Hematopoietic multipotent progenitor cell treated with erythropoietin and hydrocortisone succinate and interleukin-3 and kit ligand, for 4 days (in vitro differentiated cells): ENCODE data around the gene ENDOG.
"Not testable (repeated sequence)": the region's sequence is repeated elsewhere in the genome, so short reads cannot be mapped to it uniquely, and the experiment has no call there.

Experiments
- DNase-seq: peaks from one replicate; pipeline ENCODE4 v3.0.0-alpha.2; 2015

The ENDOG gene

DNA sequence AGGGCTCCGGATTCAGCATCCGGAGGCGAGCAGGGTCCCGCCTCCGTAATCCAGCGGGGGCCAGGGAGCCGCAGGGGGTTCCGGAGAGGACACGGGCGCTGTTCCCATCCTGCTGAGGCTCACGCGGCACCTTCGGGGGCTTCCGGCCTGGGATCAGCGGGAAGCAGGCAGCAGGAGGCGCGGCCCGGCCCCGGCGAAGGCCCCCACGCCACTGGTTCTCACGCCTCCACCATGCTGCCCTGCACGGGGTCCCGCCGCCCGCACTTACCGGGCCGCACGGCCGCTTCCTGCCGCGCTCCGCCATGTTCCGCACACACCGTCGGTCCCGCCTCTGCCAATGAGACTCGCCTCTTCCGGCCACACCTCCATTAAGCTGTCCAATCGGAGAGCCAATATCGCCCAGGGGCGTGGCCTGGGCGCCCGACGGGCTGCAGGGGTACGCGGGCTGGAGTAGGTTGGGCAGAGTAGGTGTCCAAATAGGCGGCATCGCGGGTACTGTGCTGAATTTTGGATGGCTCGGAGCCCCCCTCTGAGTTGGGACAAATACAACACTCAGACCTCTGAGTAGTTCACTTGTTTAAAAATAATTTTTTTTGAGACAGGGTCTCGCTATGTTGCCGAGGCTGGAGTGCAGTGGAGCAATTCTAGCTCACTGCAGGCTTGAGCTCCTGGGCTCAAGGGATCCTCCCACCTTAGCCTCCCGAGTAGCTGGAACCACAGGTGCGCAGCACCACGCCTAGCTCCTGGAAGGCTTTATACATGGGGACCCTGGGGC, 11.4 kb downstream of the ENDOG start, which contains the start of gene SPOUT1:
Gene SPOUT1, minus strand, starts transcription at position 318 of the 775 bp plus-strand sequence. Its CDS starts 14 bp downstream, at position 304.
- peak; percentile 98 for DNase-seq

DNA sequence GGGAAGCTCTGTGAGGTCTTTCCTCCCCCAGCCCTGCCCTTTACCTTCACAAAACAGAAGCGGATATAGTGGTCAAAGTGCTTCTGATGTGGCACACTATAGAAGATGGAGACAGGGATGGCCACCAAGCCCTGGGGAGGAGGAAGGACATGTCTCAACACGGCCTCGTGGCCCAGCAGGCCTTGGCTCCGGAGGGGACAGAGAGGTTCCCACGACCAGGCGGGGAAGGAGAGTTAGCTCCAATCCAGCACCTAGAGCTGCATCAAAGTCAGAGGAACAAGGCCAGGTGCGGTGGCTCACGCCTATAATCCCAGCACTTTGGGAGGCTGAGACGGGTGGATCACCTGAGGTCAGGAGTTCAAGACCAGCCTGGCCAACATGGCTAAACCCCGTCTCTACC, 15.4 kb downstream of the ENDOG start:
- no peak for DNase-seq

DNA sequence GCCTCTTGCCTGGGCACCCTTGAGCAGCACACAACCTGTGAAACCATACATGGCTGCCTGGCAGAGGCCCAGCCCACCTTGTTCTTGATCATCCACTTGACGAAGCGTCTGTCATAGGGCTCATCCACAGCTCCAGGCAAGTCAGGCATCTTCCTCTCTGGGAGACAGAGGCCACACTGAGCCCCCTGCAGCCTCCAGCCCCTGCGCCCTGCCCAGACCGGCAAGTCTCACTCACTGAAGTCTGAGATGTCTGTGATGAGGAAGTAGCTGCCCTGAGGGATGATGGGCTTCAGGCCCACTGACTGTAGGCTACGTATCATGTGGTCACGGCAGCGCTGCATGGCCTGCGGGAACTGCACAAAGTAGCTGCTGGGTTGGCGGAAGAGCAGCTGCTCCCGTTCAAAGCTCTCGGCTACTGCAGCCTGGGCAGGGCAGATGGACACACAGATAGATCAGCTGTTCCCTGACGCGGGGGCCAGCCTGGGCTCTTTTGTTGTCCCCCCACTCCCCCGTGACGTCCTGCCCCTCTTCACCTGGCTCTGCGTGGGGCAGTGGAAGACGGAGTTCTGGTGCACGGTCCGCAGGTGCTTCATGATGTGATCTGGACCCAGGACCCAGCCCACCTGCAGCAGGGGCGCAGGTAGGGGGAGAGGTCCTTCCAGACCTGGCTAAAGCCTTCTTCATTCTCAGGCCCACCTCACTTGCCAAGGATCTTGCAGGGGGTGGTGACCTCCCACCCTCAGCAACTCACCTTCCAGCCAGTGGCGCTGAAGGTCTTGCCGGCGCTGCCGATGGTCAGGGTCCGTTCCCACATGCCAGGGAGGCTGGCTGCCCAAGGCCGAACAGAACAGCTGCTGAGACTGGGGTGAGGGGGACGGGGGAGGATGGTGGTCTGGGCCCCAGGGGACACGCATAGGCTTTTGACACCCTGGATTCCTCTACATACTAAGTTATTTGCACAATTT, 17.2 kb downstream of the ENDOG start:
- no peak for DNase-seq

DNA sequence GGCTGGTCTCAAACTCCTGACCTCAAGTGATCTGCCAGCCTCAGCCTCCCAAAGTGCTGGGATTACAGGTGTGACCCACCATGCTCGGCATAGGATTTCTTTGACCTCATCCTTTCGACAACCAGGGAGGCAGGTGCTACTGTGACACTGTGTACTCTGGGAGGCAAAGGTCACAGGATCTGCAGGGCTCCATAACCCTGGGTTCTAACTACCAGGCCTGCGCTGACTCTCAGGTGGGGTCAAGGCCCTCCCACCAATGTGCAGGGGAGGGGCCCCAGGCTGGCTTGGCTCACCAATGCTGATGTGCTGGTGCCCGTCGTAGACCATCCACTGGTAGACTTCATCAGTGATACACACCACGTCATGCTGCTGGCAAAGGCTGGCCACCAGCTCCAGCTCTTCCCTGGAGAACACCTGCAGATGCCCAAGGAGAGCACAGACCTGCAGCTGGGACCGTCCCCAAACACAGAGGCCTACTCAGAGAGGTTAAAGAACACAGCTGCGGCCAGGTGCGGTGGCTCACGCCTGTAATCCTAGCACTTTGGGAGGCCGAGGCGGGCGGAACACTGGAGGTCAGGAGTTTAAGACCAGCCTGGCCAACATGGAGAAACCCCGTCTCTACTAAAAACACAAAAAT, 18.3 kb downstream of the ENDOG start:
- no peak for DNase-seq

DNA sequence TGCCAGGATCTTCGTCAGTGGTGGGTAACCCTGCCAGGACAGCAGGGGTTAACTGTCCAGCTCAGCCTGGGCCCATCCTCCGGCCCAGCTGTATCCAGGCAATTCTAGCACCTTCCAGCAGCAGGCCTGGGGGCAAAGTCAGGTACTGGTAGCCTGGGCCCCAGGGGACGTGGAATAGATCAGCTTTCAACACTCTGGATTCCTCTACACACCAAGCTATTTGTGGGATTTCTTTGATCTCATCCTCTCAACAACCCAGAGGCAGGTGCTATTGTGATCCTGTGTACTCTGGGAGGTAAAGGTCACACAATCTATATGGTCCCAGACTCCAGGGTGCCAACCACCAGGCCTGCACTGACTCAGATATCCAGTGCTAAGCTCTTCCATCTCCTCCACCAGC, 20.0 kb downstream of the ENDOG start:
- no peak for DNase-seq

DNA sequence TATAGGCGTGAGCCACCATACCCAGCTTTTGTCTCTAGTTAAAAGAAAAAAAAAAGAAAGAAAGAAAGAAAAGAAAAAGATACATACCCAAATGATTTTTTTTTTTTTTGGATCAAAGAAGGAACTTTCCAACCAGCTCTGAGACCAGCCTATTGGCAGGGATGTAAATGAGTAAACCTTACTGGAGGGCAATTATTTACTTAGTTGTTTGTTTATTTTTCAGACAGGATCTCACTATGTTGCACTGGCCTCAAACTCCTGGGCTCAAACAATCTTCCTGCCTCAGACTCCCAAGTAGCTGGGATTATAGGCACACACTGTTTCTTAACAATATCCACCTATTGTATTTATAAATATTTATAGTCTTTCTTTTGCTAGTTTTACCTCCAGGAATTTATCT, 22.2 kb downstream of the ENDOG start:
- DNase-seq, result no peak

DNA sequence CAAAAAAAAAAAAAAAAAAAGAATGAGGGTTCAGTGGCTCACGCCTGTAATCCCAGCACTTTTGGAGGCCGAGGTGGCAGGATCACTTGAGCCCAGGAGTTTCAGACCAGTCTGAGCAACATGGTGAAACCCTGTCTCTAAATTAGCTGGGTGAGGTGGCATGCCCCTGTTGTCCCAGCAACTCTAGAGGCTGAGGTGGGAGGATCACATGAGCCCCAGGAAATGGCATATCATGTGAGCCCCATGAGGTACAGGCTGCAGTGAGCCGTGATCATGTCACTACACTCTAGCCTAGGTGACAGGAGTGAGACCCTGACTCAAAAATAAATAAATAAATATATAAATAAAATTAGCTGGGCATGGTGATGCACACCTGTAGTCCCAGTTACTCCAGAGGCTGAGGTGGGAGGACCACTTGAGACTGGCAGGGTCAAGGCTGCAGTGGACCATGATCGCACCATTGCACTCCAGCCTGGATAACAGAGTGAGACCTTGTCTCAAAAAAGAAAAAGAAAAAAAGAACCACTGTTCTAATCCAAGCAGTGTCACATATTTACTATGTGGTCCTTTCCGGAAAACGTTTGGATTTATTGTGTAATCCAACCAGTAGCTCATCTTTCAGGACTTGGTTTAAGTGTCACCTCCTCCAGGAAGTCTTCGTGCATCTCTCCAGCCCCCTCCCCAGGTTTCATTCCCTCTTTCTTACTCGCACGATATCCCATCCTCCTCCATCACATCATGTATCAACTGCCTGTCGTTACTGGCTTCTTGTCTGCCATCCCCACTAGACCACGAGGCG, 23.6 kb downstream of the ENDOG start:
- no peak for DNase-seq

DNA sequence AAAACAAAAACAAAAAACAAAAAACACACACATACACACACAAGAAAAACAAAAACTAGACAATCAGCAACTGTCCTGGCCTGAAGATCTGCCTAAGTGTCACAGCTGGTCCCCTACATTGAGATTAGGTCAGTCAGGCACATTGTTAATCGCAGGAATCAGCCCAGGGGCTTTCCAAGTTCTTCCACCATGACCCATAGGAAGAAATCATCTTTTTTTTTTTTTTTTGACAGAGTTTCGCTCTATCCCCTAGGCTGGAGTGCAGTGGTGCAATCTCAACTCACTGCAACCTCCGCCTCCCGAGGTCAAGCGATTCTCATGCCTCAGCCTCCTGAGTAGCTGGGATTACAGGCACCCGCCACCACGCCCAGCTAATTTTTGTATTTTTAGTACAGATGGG, 24.9 kb downstream of the ENDOG start:
- DNase-seq, result not testable (repeated sequence)

DNA sequence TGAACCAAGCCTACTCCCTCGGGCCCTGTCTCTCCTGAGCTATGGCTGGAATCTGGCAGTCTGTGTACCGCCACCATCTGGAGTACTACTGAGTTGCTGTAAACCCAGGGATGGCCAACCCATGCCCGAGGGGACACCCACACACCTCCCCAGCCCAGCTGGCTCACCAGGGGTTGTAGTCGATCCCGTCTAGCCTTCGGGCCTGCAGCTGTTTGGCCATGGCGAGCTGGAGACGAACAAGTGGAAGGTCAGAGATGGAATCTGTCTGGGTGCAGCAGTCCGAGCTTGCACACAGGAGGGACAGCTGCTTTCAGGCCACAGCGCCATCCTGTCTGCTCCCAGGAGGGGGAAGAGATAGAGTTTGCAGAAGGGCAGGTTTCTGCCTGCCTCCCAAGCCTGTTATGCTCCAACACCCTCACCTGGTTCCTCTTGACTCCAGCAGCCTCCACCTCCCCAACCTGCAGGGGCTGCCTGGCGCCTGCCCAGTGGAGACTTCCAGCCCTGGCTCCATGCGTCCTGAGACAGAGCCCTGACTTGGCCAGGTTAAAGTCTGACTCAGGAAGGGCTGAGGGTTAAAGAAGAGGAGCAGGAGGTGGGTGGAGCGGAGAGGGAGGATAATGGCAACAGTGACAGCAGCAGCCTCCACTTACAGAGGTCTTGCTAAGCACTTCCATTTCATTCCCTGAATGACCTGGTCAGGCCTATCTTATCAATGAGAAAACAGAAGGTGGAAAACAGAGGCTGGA, 27.1 kb downstream of the ENDOG start:
- peak; percentile 20 for DNase-seq

DNA sequence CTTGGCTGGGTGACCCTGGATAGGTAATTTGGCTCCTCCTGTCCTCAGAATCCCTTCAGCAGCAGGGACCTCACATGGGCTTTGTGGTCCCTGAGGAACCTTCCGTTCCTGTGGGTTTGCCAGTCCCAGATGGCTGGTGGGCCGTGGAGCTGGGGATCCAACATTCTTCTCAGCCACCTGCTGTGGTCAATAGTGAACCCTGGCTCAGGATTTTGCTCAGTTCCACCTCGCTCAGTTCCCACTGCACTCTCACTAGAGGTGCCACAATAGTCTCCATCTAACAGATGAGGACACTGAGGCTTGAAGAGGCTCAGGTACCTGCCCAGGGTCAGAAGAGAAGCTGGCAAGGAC, 28.4 kb downstream of the ENDOG start:
- DNase-seq, result no peak

DNA sequence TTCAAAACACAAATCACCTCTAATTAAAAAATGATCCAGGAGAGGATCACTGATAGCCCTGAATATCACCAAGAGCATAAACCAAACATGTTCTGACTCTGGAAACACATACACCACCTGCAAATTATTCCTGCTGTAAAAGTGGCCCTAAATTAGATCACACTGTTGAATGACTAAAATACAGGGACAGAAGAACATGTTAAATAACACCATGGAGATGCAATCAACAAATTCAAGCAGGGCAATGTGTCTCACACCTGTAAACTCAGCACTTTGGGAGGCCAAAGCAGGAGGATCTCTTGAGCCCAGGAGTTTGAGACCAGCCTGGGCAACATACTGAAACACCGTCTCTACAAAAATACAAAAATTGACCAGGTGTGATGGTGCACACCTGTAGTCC, 29.5 kb downstream of the ENDOG start:
- DNase-seq, result no peak

DNA sequence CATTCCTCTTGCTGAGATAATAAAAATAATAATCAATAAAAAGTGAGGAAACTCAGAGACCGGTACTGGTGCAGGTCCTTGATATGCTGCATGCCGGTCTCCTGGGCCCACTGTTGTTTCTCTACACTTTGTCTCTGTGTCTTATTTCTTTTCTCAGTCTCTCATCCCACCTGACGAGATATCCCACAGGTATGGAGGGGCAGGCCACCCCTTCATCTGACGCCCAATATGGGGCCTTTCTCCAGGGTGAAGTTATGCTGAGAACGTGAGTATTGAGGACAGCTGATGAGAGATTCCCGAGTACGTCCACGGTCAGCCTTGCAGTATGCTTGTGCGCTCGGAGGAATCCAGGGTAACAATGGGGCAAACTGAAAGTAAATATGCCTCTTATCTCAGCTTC, 32.7 kb downstream of the ENDOG start:
- DNase-seq, result not testable (repeated sequence)

DNA sequence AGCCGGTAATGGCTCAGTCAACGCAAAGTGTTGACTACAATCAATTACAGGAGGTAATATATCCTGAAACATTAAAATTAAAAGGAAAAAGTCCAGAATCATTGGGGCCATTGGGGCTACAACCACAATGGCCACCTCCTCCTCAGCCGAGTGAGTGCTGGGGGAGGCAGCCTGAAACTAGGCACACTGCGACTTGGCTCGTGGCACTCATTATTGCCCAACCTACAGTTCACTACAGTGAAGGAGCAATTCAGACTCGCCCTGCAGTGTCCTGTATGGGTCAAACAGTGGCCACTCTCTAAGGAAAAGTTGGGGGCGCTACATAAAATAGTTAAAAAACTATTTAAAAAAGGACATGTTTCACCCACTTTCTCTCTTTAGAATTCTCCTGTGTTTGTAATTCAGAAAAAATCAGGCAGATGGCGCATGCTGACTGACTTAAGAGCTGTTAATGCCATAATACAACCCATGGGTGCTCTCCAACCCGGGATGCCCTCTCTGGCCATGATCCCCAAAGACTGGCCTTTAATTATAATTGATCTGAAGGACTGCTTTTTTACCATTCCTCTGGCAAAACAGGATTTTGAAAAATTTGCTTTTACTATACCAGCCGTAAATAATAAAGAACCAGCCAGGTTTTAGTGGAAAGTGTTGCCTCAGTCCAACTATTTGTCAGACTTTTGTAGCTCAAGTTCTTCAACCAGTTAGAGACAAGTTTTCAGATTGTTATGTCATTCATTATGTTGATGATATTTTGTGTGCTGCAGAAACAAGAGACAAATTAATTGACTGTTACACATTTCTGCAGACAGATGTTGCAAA, 33.7 kb downstream of the ENDOG start:
- DNase-seq, result peak; percentile 79

DNA sequence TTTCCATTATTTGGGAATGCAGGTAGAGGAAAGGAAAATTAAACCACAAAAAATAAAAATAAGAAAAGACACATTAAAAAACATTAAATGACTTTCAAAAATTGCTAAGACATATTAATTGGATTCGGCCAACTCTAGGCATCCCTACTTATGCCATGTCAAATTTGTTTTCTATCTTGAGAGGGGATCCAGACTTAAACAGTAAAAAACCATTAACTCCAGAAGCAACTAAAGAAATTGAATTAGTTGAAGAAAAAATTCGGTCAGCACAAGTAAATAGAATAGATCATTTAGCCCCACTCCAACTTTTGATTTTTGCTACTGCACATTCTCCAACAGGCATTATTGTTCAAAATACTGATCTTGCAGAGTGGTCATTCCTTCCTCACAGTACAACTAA, 34.3 kb downstream of the ENDOG start:
- not testable (repeated sequence) for DNase-seq

DNA sequence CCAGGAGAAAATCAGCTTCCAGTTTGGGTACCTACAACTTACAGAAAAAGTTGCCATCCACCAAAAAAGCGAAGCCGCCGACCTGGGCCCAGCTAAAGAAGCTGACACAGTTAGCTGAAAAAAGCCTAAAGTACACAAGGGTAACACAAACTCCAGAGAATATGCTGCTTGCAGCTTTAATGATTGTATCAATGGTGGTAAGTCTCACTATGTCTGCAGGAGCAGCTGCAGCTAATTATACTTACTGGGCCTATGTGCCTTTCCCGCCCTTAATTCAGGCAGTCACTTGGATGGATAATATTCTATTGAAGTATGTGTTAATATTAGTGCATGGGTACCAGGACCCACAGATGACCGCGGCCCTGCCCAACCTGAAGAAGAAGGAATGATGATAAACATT, 36.2 kb downstream of the ENDOG start:
- DNase-seq, result not testable (repeated sequence)

DNA sequence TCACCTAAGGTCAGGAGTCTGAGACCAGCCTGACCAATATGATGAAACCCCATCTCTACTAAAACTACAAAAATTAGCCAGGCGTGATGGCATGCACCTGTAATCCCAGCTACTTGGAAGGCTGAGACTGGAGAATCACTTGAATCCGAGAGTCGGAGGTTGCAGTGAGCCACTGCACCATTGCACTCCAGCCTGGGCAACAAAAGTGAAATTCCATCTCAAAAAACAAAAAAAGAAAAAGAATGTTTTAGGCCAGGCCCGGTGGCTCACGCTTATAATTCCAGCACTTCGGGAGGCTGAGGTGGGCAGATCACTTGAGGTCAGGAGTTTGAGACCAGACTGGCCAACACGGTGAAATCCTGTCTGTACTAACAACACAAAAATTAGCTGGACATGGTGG, 40.2 kb downstream of the ENDOG start:
- DNase-seq, result not testable (repeated sequence)

DNA sequence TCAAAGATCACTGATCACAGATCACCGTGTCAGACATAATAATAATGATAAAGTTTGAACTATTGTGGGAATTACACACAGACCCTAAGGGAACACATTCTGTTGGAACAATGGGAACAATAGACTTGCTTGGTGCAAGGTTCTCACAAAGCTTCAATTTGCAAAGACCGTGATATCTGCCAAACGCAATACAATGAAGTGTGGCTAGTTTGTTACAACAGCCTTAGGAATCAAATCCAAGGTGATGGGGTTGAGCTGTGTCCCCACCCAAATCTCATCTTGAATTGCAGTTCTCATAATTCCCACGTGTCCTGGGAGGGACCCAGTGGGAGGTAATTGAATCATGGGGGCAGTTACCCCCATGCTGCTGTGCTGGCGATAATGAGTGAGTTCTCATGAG, 42.6 kb downstream of the ENDOG start:
- no peak for DNase-seq

DNA sequence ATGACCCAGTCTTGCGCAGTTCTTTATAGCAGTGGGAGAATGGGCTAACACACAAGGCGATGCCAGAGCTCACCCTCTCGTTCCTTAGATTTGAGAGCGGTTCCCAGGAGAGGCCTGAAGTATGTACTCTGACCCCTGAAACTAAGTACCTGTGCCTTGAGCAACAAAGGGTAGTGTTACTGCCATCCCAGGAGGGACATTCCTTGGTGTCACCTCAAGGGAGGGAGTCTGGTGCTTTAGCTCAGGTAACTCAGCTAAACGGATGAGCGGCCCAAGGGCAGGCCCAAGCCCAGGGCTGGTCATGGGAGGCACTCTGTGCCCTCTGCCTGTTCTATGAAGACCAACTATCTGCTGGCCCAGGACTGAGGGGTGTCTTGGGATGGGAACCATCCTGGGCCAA, 43.2 kb downstream of the ENDOG start:
- no peak for DNase-seq

DNA sequence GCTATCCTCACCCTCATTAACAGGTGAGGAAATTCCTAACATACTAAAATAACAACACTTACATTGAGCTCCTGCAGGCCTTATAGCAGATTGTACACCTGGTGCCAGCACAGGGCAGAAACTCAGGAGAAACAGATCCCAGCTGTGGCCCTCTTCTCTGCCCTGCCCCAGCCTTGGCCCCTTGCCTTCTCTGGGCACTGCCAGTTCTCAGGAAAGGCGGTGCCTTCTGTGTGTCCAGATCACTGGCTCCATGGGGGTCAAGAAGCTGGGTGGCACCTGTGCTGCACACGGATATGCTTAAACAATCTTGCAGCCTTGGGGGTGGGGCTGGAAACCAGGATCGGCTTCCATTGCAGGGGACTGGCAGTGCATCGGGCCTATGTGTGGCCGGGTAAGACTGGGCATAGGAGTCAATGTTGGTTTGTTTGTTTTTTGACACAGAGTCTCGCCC, 44.1 kb downstream of the ENDOG start:
- no peak for DNase-seq

DNA sequence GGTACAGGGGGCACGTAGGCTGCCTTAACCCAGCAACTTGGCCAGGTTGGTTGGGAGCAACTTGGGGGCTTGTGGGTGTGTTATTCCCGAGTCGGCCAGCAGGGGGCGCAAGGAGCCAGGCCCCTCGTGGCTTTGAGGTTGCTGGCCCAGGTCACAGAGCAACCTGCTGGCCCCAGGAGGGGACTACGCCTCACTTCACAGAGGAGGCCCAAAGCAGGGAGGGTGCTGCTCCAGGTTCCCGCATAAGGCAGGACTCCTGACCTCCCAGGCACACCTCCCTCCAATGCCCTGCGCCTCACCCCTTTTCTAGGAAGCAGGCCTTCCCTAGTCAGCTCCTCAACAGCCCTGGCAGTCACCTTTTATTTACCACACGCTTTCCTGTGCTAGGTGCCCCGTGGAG, 45.3 kb downstream of the ENDOG start:
- DNase-seq, result peak; percentile 89
